GM18907 (cell line): Measurements from ENCODE around the gene RARG.

Experiments used
- ATAC-seq: cut with Tn5 transposase; IDR thresholded peaks from one replicate; pipeline ENCODE4 v1.9.1; 2021; ENCODE audit warnings: mild to moderate bottlenecking, moderate library complexity; ENCODE audit not compliant: unreplicated experiment

Gene RARG

DNA sequence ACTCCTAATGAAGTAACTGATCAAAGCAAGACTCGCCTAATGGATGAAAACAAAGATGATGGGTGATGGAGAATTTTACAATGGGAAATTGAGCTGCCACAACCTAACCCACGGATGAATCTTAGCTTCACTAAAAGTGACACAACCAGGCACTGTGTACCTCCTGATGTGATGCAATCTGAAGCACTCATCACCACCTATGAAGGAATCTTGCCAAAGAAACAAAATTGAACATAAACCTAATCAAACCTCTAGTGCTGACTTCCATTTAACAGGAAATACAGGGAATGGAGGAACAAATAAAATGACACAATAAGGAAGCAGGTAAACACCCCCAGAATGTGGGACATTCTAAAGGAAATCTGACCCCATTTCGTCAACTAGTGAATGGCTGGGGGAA, 13.3 kb upstream of the RARG start:
- no peak for ATAC-seq

DNA sequence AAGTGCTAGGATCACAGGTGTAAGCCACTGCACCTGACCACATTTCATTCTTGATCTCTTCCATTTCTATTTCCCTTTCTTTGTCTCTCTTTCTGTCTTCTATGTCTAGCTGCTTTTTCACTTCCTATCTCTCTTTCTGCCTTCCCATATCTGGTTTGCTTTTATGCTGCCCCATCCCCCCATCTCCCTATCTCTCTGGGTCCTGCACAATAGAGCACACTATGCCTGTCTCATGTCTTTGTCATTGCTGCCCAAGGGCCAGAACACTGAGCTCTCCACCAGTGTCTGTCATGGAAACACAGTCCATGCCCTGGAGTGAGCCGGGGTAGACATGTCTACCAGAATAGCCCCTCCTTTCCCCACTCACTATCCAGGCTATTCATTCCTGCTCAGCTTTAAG, 12.3 kb upstream of the RARG start:
- ATAC-seq, result no peak

DNA sequence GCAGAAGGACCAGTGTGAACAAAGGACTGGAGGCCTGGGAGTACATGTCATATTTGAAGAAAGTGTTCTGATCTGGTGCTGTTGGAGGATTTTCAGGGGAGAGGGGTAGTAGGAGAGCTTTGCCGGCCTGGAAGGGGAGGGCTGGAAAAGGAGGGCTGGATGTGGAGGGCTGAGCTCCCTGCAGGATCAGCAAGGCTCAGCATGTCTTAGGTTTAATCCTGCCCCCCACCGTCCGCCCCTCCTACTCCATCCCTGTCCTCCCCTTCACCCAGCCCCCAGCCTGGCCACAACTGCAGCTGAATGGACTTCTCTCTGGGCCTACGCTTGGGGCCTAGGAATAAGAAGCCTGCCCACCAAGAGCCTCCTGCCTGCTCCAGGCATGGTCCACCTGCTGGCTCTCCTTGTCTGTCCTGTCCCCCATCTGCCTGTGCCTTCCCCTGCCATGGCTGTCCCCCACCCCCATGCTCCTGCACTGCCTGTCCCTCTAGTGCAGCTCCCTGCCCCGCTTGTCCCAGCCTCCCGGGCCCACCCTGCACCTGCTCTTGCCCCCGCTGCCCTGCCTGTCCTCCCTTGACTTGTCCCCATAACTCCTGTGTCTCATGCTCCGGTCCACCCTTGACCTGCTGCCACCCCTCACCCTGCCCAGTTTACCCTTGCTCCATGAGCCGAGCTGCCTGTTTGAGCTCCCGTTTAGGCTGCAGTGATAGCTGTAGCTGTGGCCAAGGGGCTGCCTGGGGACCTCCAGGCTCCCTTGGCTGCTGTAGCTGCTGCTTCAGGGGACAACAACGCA, 9.8 kb upstream of the RARG start:
- ATAC-seq, result no peak

DNA sequence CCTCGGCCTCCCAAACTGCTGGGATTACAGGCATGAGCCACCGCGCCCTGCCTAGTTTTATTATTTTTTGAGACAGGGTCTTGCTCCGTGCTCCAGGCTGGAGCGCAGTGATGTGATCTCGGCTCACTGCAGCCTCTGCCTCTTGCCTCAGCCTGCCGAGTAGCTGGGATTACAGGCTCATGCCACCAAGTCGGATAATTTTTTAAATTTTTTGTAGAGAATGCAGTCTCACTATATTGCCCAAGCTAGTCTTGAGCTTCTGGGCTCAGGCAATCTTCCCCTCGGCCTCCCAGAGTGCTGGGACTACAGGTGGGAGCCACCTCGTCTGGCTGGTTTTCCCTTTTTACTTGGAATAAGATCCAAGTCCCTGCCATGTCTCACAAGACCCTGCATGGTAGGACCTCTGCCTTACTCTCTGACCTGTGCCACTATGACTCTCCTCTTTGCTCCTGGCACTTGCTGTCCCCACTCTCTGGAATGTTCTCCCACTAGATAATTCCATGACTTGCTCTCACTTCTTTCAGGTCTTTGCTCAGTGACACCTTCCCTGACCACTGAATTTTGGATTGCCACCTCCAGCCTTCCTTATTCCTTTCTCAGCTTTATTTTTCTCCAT, 7.7 kb upstream of the RARG start:
- ATAC-seq, result no peak

DNA sequence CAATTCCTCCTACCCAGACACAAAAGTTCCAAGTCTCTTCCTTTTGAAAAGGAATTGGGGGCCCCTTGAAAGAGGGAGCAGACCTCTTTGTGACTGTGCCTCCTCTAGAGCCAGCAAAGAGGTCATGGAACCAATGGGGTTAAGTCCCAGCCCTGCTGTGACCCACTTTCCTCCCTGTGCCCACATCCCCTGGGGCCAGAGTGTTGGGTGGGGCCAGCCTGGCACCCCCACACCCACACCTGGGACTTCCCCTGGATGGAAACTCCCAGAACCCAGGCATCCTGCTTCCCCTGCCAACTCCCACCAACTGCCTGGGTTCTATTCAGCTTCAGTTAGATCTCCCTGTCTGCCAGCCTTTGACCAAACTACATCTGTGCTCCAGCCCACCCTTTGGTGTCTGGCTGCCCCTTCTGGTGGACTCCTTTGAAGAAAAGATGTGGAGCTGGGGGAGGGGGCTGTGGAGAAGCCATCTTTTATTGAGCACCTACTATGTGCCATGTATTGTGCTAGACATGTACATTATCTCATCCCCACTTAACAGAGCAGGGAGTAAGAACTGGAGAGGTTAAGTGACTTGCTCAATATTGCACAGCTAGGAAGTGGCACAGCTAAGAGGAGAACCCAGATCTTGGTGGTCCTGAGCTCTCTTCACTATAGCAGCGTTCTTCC, 4.6 kb upstream of the RARG start:
- no peak for ATAC-seq

DNA sequence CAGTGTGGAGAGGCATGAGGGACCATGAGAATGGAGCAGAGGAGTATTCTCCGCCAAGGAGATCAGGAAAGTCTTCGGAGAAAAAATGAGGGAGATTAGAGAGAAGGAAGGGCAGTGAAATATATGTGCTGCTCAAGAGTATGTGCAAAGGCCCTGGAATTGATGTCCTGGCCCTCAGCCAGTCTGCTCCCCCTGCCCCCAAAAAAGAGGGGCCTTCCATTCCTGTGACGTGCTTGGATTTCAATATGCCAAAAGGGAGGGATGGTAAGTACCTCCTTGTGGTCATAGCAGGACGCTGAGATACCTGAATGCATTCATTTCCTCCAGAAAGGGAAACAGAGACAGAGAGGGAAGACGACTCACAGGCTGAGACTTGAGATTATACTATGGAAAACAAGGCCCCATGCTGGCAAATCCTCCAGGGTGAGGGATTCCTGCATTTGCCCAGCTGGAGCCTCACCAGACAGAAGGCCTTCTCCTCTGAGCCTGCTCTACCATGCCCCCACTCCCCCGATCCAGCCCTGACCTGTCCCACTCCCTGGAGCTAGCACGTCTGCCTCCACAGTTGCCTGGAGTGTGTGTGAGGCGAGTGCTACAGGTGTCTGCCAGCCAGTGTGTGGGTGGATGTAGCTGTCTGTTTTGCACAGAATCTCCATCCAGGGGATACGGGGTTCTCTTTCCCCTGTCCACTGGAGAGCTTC, 3.9 kb upstream of the RARG start:
- ATAC-seq, result no peak

DNA sequence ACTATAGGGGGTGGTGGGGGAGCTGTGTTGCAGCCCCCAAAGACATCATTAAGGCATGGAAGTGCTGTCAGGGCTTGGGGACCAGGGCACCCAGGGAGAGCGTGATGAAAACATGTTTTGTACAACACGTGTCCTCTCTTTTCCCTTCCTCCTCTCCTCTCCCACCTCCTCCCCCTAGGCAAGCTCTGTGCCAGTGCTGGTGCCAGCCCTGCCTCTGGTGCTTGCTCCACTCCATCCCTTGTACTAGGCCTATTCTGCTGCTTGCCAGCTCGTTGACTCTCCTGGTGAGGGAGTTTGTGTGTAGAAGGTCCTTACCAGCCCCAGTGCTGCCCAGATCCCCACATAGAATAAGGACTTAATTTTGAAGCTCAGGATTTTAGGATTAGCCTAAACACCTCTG, 3.2 kb upstream of the RARG start:
- ATAC-seq, result no peak

DNA sequence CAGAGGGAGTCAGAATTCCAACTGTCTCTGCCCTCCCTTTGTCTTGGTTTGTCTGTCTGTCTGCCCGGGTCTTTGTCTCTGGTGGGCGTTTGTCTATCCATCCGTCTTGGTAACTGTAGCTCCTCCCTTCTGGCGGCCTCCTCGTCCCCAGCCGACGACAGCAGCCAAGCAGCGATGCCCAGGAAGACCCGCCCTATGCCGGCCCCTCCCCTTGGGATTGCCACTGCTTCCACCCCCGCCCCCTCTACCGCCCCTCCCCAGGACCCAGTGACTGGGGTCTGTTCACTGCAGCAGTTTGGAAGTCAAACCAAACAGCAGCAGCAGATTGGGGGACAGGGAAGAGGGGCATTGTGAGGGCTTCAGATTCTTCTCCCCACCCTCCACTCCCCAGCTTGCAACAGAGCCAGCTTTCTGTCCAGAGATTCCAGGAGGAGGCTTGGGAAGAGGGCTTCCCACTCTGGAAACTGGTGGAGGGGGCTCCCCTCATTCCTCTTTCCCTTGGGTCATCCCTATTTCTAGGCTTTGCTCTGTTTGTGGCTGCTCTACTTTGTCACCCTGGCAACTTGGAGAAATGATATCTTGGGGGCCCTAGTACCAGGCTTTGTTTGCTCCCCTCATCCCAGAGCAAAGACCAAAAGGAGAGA, 2.4 kb upstream of the RARG start:
- no peak for ATAC-seq

DNA sequence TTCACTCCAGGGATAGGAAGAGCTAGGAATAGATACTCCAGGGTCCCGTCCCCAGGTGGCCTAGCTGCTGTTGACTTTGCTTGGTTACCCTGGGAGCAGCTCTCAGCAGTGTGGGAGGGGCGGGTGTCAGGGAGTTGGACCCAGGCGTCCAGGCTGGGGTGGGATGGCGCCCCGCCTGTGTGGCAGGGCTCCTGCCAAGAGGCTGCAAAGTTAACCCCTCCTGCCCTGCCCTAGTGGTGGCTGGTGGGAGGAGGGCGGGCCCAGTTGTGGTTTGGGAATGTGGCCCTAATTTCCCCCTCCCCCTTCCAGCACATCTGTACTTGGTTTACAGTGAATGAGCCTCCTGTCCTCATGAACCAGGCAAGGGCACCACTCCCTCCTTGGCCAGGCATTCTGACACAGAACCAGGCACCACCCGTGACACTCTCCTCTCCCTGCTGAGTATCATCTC, 1.7 kb upstream of the RARG start:
- ATAC-seq, result no peak

DNA sequence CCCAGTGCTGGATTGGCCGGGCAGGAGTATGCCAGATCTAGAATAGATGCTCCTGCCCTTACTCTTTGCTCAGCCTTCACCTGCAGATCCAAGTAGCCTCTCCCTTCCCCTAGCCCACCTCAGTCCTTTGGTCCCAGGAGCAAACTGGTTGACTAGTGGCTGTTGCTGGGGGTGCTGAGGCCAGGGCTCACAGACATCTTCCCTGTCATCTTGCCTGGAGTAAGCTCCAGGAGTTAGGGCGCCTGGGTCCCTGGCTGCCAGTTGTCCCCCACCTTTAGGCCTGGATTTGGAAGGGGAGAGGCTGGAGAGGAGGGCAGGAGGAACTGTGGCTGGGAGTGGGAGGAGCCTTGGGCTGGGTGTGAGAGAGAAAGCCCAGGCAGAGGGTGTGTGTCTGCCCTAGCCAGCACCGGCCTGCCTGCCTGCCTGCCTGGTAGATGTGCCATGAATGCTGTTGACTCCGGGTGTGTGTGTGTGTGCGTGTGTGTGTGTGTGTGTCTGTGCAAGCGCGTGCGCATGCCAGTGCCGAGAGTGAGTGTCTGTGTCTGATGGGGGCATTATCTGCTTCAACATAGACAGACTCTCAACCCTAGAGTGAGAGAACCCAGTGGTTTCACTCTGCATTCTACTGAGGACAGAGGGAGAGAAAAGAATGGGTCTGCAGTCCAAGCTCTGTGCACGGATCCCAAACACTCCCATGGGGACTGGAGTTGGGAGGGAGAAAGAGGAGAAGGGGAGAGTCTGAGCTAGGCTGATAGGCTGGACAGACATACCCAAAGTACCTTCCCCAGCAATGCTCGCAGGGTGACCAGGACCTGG, 845 bp upstream of the RARG start:
- no peak for ATAC-seq

DNA sequence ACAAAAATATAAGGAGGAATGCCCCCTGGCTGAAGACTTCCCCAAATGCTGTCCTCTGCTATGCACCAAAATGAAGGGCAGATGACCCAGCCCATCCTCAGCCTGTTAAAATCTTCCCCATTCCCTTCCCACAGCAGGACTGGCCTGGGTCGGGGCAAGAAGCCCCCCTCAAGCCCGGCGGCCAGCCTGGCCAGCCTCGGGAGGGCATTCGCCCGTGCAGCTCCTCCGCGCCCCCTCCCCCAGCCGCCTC, 413 bp downstream of the RARG start:
- no peak for ATAC-seq

DNA sequence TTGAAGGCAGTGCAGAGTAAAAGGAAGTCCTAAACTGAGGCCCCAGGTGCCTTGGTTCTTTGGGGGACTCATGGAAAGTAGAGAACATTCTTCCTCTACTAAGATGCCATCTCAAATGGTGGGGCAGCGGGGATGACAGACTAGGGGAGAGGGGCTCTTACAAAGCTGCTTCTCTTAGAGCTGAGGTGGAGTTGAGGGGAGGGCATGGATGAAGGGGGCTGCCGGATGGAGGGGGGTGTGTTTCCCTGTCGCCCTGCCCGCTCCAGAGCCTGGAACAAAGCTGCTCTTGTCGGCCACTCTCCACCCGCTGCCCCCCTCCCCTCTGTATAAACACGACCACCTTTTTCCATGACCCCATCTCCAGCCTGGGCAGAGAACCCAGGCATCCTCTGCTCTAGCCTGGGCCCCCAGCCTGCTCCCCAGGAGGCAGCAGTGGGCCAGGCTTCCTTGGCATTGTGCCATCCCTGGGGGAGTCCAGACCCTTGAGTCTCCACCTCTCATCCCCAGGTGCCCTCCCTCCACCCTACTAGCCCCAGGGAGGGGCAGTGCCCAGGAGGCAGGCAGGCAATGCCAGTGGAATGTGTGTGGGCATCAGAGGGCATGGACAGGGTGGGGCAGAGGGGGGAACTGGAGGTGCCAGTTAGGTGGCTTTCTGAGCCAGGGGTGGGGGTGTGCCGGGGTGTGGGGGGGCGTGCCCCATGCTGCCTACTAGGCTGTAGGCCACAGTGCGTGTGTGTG, 1.7 kb downstream of the RARG start:
- ATAC-seq, result no peak

DNA sequence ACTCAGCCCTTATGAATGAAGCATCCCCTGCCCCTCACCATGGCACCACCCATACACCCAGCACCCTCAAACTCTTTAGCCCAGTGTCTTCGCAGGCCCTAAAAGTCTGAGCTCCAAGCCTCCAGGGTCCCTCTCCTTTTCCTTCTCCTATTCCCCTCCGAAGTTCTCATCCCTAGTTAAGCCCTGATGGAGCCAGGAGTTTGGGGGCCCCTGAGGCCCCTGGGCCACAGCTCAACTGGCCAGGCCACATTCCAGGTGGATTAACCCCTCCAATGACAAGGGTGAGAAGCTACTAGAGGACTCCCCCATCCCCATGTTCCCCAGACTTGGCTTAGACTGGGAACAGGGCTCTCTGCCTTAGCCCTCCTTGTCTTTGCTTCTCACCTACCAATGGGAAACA, 2.6 kb downstream of the RARG start:
- no peak for ATAC-seq

DNA sequence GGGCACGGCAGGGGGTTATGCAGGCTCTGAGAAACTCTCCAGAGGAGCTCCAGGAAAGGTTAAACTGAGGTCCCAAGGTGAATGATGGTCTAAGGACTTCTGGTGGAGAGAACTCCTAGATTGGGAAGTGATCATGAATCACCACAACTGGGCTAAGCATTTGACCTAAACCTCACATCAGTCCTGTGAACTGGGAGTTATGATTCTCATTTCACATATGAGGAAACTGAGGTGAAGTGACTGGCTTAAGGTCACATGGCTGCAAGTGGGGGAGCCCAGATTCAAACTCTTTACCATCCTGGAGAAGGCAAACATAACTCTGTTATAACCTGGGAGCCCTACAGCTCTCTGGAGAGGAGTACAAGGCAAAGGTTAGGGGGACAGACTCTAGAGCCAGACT, 4.2 kb downstream of the RARG start:
- ATAC-seq, result no peak

DNA sequence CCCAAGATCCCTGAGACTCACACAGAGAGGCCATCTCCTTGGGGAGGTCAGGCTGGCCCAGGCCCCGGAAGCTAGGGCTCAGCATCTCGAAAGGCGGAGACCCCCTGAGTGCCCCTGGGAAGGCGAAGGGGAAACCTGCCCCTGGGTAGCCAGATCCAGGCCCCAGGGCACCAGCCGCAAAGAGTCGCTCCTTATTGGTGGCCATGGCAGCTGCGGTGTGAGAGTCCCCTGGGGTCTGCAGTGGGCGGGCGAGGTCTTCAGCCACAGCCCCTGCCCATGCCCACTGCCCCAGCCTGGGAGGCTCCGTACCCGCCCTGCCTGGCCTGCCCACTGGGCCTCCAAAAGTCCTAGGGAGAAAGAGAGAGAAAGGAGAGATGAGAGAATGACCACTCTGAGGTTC, 4.7 kb downstream of the RARG start:
- ATAC-seq, result no peak

DNA sequence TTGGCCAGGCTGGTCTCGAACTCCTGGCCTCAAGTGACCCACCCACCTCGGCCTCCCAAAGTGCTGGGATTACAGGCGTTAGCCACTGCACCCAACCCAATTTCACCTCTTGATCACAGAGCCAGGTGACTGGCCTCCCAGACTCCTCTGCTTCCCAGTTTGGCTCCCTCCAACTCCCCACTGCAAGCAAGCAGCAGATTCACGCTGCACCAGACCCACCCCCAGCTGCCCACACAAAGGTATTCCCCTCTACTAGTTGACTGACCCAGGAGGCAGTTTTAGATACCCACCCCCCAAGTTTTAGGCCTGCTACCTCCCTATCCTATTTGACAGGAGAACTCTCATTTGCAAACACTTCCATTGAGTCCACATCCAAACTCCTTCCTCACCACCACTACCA, 5.2 kb downstream of the RARG start:
- ATAC-seq, result no peak

DNA sequence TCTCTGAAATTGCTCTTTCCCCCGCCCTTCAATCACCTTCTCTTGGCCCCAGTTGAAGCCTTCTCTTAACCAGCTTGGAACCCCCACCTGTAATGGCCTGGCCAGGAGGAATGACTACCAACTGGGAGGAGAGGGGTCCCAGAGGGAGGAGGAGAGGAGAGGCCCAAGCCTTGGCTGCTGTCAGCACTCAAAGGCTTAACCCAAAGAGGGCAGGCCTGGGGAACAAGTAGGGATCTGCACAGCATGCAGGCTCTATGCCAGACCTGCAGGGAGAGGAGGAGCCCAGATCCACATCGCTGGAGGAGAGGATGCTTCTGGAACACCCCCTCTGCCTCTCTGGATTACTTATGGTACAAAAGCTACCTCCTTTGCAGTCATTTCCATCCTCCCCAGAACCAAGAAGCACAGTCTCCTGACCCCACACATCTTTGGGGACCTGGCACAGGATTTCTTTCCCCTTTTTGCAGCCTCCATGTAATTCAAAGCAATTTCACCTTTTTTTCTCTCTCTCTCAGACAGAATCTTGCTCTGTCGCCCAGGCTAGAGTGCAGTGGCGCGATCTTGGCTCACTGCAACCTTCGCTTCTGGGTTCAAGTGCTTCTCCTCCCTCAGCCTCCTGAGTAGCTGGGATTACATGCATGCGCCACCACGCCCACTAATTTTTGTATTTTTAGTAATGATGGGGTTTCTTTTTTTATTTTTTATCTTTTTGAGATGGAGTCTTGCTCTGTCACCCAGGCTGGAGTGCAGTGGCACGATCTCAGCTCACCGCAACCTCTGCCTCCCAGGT, 6.2 kb downstream of the RARG start:
- no peak for ATAC-seq

DNA sequence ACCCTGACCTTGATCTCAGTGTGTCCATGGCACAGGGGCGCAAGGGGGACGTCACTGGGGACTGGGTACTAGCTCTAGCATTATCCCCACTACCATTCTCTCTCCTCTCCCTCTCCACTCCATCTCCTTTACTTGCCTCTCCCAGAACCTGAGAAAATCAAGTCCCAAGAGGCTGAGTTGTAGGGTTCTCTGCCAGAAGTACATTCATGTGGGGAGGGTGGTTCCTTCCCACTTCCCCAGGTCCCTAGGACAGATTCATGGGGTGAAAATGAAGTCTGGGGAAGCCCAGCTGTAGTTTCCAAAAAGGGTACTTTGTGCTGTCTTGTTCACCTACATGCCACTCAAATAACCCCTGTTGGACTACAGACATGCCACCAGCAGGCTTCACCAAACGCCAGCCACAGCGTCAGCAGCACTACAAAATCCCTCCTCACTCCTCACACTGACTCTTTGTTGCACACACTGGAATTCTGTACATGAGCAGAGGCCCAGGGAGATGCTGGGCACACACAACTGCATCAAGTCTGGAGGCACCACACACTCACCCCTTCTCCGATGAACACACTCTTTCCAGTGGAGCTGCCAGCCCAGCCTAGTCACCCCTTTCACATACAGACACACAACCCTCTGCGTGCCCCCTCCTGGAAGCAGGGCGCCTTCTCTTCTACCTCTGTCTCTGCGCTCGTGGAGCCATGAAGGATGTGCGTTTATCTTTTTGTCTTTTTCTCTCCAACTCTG, 6.9 kb downstream of the RARG start:
- ATAC-seq, result no peak
